ENCODE results near the gene OR51S1. TPM values are rescaled to one million over a fixed set of nuclear protein-coding genes. Genes with fewer than 3 reads are reported as not detected.
"Not testable (repeated sequence)": the region's sequence is repeated elsewhere in the genome, so short reads cannot be mapped to it uniquely, and the experiment has no call there.

The OR51S1 gene
- total RNA-seq, 3 donors from 2014 or later: not detected

- no peak for TF ChIP-seq CTCF (IDR thresholded peaks at IDR 0.05)
- Histone ChIP-seq H3K9me3 (no peaks in the 10 kb centered on the region), H3K4me1 (ENCODE audit: low read depth) (no peaks in the 10 kb centered on the region), H3K36me3 (ENCODE audit: low read depth) (no peaks in the 10 kb centered on the region), H3K4me3 (no peak within 1 kb of the TSS)
- intact Hi-C loops (cut with DNase I, micrococcal nuclease): no loop called here
- DNase-seq (no peak), ATAC-seq (no peak)
Measured at GRCh38 chr11:4804280-4804679, 44.7 kb downstream of the OR51S1 start, which contains the start of gene OR52R1. TSS of gene OR52R1 (minus strand) at chr11:4804380. CDS start at chr11:4804380, 0 bp downstream.

- H3K4me1 ChIP-seq (ENCODE audit: low read depth); ATAC-seq; DNase-seq; intact Hi-C loops (cut with DNase I, micrococcal nuclease); H3K4me3 ChIP-seq; H3K9me3 ChIP-seq; H3K36me3 ChIP-seq (ENCODE audit: low read depth): not testable (repeated sequence)
Measured at GRCh38 chr11:4801316-4801715, 47.7 kb downstream of the OR51S1 start.

GRCh38 chr11:4798427-4799183 is 50.4 kb downstream of the OR51S1 start:
- DNase-seq (no peak), ATAC-seq (no peak)
- Histone ChIP-seq H3K9me3 (no peaks in the 10 kb centered on the region), H3K36me3 (ENCODE audit: low read depth) (no peaks in the 10 kb centered on the region), H3K4me1 (ENCODE audit: low read depth) (no peaks in the 10 kb centered on the region), H3K4me3 (no peak overlapping the region)
- TF ChIP-seq CTCF (IDR thresholded peaks at IDR 0.05): no peak
- intact Hi-C loops (cut with DNase I, micrococcal nuclease): no loop called here

Other genes with a start within 250 kb of the OR51S1 start
- gene TRIM68, start 241.0 kb downstream of the OR51S1 start, total RNA-seq: 10 to 100 TPM; 17.6 to 21.7 (median 19.4) TPM
- gene OR51D1, start 211.7 kb downstream of the OR51S1 start, total RNA-seq: not detected
- gene OR51E1, start 205.2 kb downstream of the OR51S1 start, total RNA-seq: under 1 TPM; 0.32 to 0.95 (median 0.67) TPM
- gene OR51E2, start 151.4 kb downstream of the OR51S1 start, total RNA-seq: 10 to 100 TPM in 1 of 3 donors, 1 to 10 TPM in 1, under 1 TPM in 1; 0.46 to 11.0 (median 1.0) TPM
- not detected for gene MMP26, start 144.4 kb downstream of the OR51S1 start, total RNA-seq
- gene OR51F1, start 79.3 kb downstream of the OR51S1 start, total RNA-seq: not detected
- not detected for gene OR52R1, start 44.8 kb downstream of the OR51S1 start, total RNA-seq
- not detected for gene OR51F2, start 27.9 kb downstream of the OR51S1 start, total RNA-seq
- not detected for gene OR51T1, start 32.7 kb upstream of the OR51S1 start, total RNA-seq
- gene OR51A7, start 54.6 kb upstream of the OR51S1 start, total RNA-seq: not detected
- not detected for gene OR51G2, start 70.1 kb upstream of the OR51S1 start, total RNA-seq
- not detected for gene OR51G1, start 75.1 kb upstream of the OR51S1 start, total RNA-seq
- gene OR51A4, start 98.4 kb upstream of the OR51S1 start, total RNA-seq: not detected
- not detected for gene OR51A2, start 106.5 kb upstream of the OR51S1 start, total RNA-seq
- not detected for gene OR51L1, start 145.6 kb upstream of the OR51S1 start, total RNA-seq
- not detected for gene OR52J3, start 197.3 kb upstream of the OR51S1 start, total RNA-seq
- gene OR52E2, start 210.4 kb upstream of the OR51S1 start, total RNA-seq: not detected
- gene OR52E1, start 220.4 kb upstream of the OR51S1 start, total RNA-seq: not detected